PC-9 (cell line): Measurements from ENCODE around the gene NXT1. TPM values are rescaled to one million over a fixed set of nuclear protein-coding genes. Genes with fewer than 3 reads are reported as not detected.

ENCODE experiments used
- BruUV-seq: library from RNA; stranded (reverse); fragments of 400-500 nt; replicated peaks from 2 replicates; lab custom pipeline; 2021; lab: Mats Ljungman, UMichigan
- CTCF ChIA-PET: fragments of 300-600 bp; sonication (Branson Sonifier 250); formaldehyde crosslinking; loops from one replicate; lab custom pipeline; 2022; ENCODE audit warnings: antibody characterized with exemption; lab: Charles Lee
- POLR2A ChIA-PET: fragments of 300-600 bp; sonication (Branson Sonifier 250); formaldehyde crosslinking; loops from one replicate; lab custom pipeline; 2022; ENCODE audit warnings: antibody characterized with exemption; ENCODE audit not compliant: unreplicated experiment; lab: Charles Lee
- DNase-seq, 2 experiments: peaks; one replicate each; pipeline versions ENCODE4 v3.0.0 to v3.0.0-alpha.2; 2015 to 2022; ENCODE audit warnings: mixed read lengths in 1 of 2
- H2AFZ ChIP-seq: fragments of 200-600 bp; sonication (generic); 2 replicates; pipeline ENCODE4 v1.8.1; 2017; ENCODE audit warnings: antibody characterized with exemption
- H3F3A ChIP-seq: fragments of 200-600 bp; sonication (generic); 2 replicates; pipeline ENCODE4 v1.8.1; 2017; ENCODE audit warnings: antibody characterized with exemption, mild to moderate bottlenecking, low read depth; ENCODE audit not compliant: insufficient read depth
- H3K27ac ChIP-seq: fragments of 200-600 bp; sonication (generic); 2 replicates; pipeline ENCODE4 v1.6.1; 2016; ENCODE audit warnings: mixed run types
- H3K27me3 ChIP-seq: fragments of 200-600 bp; sonication (generic); 2 replicates; pipeline ENCODE4 v1.6.1; 2016; ENCODE audit warnings: low read depth, mixed run types; ENCODE audit not compliant: insufficient read depth
- H3K36me3 ChIP-seq: fragments of 200-600 bp; sonication (generic); 2 replicates; pipeline ENCODE4 v1.6.1; 2016; ENCODE audit warnings: low read depth, mixed run types
- H3K4me1 ChIP-seq: fragments of 200-600 bp; sonication (generic); replicated peaks from 2 replicates; pipeline ENCODE4 v1.6.1; 2016; ENCODE audit warnings: mixed run types; ENCODE audit not compliant: insufficient read depth
- H3K4me2 ChIP-seq: fragments of 200-600 bp; sonication (generic); 2 replicates; pipeline ENCODE4 v1.6.1; 2017; ENCODE audit warnings: mixed run types
- H3K4me3 ChIP-seq: fragments of 200-600 bp; sonication (generic); 2 replicates; pipeline ENCODE4 v1.6.1; 2016; ENCODE audit warnings: mixed run types
- H3K79me2 ChIP-seq: fragments of 200-600 bp; sonication (generic); 2 replicates; pipeline ENCODE4 v1.6.1; 2017; ENCODE audit warnings: low read depth, mixed run types
- H3K9me2 ChIP-seq: fragments of 200-600 bp; sonication (generic); 2 replicates; pipeline ENCODE4 v1.8.1; 2017; ENCODE audit warnings: mild to moderate bottlenecking; ENCODE audit not compliant: insufficient read depth
- H3K9me3 ChIP-seq: fragments of 200-600 bp; sonication (generic); 2 replicates; pipeline ENCODE4 v1.8.1; 2016; ENCODE audit warnings: low read depth; ENCODE audit not compliant: insufficient read depth
- H4K20me1 ChIP-seq: fragments of 200-600 bp; sonication (generic); 2 replicates; pipeline ENCODE4 v1.8.1; 2017; ENCODE audit not compliant: insufficient read depth
- EZH2 ChIP-seq: fragments of 200-600 bp; sonication (generic); IDR thresholded peaks from 2 replicates; pipeline ENCODE4 v1.8.0; 2017; ENCODE audit warnings: antibody characterized with exemption, low read depth
- intact Hi-C: fragments of 100-400 bp; cut with micrococcal nuclease; formaldehyde crosslinking; loops from one replicate; pipeline ENCODE4 v1.10.0; 2022; ENCODE audit not compliant: unreplicated experiment
- total RNA-seq: library from RNA; stranded (reverse); gene quantifications from 2 replicates; pipeline ENCODE4 v1.2.3, GENCODE V29; 2021
- TF ChIP-seq, protein P1 (sequence below): fragments of 200-600 bp; sonication (generic); conservative IDR thresholded peaks from 2 replicates; pipeline ENCODE4 v1.6.1; 2017; ENCODE audit warnings: mixed run types, antibody characterized with exemption, mild to moderate bottlenecking, moderate library complexity

The NXT1 gene
- total RNA-seq, 1 experiment from 2014 or later = 29.8 TPM

DNA sequence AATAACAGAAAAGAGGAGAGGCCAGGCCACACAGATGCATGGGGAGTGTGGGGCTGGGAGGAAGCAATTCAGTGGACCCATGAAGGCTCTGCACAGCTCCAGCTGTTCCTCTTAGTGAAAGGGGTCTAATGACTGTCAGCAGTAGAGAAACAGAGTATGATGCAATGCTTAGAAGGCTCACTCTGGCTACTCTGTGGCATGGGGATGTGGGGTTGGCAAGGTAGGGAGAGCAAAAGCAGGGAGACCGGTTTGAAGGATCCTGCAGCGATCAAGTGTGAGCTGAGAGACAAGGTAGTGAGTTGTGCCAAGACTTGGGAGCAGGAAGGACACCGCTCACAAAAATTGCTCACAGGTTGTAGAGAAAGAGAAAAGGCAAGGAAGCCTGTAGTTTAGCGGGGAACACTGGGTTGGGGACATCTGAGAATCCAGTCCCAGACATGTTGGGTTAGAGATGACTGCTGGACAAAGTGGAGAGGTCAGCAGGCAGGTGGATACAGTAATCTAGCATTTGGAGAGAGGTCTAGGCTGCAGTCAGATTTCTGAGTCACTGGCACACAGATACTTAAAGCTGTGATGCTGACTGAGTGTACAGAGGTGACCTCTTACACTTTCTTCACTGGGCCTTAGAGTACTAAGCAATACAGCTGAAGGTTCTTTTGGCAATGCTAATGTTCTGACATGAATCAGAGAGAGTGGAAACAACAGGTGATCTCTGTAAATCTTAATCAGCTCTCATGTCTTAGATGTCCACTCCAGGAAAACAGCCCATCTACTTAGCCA lies 43.6 kb downstream of the NXT1 start:
- H3K9me2 ChIP-seq = no peaks in the 10 kb centered on the region
- no peaks in the 10 kb centered on the region for H3F3A ChIP-seq
- DNase-seq = no peak
- H3K27ac ChIP-seq = no peak overlapping the region
- H3K4me1 ChIP-seq = no peaks in the 10 kb centered on the region
- H3K27me3 ChIP-seq = no peaks in the 10 kb centered on the region
- no peaks in the 10 kb centered on the region for H3K36me3 ChIP-seq
- ChIA-PET CTCF (no interaction called here), POLR2A (no interaction called here)
- H3K79me2 ChIP-seq = no peaks in the 10 kb centered on the region
- H3K4me2 ChIP-seq = no peak overlapping the region
- no peak overlapping the region for H2AFZ ChIP-seq
- no peak for TF ChIP-seq EZH2
- TF ChIP-seq, protein P1, sequence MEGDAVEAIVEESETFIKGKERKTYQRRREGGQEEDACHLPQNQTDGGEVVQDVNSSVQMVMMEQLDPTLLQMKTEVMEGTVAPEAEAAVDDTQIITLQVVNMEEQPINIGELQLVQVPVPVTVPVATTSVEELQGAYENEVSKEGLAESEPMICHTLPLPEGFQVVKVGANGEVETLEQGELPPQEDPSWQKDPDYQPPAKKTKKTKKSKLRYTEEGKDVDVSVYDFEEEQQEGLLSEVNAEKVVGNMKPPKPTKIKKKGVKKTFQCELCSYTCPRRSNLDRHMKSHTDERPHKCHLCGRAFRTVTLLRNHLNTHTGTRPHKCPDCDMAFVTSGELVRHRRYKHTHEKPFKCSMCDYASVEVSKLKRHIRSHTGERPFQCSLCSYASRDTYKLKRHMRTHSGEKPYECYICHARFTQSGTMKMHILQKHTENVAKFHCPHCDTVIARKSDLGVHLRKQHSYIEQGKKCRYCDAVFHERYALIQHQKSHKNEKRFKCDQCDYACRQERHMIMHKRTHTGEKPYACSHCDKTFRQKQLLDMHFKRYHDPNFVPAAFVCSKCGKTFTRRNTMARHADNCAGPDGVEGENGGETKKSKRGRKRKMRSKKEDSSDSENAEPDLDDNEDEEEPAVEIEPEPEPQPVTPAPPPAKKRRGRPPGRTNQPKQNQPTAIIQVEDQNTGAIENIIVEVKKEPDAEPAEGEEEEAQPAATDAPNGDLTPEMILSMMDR = no peak
- H3K9me3 ChIP-seq = no peaks in the 10 kb centered on the region
- intact Hi-C loops = no loop called here
- H3K4me3 ChIP-seq = no peak overlapping the region
- no TSS peak for BruUV-seq
- H4K20me1 ChIP-seq = no peaks in the 10 kb centered on the region; the same call in 1 of the 2 replicates

GRCh38 chr20:23396950-23397627 lies 46.5 kb downstream of the NXT1 start:
- Histone ChIP-seq H3K9me3 (no peaks in the 10 kb centered on the region), H3F3A (no peaks in the 10 kb centered on the region), H3K36me3 (no peaks in the 10 kb centered on the region), H3K9me2 (no peaks in the 10 kb centered on the region), H3K4me2 (no peak overlapping the region), H3K27me3 (no peaks in the 10 kb centered on the region), H3K79me2 (no peaks in the 10 kb centered on the region), H2AFZ (no peak overlapping the region), H3K4me3 (no peak overlapping the region), H3K27ac (no peak overlapping the region), H4K20me1 (no peaks in the 10 kb centered on the region; the same call in none of the 2 replicates), H3K4me1 (no peaks in the 10 kb centered on the region)
- BruUV-seq = no TSS peak
- TF ChIP-seq, protein P1 = no peak
- no peak for TF ChIP-seq EZH2
- DNase-seq = no peak
- POLR2A ChIA-PET = no interaction called here
- intact Hi-C loops = no loop called here
- CTCF ChIA-PET = no interaction called here

DNA sequence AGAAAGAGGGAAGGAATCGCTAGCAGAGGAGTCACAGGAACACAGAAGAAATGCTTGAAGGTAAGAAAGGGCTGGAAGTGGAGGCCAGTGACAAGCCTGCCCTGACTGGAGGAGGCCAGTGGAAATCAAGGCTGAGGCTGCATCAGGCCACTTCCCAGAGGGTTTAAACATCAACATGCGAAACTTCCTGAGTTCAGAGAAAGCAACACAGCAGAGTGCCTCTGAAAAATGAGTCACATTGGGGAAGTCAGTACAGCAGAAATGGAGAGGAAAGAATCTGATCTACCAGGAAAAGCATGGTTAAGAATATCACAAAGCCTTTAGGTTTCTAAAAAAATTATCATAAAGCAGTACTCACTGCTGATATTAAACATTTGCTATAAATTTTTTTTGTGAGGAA lies 47.4 kb downstream of the NXT1 start:
- Histone ChIP-seq H3K27me3 (no peaks in the 10 kb centered on the region), H3F3A (no peaks in the 10 kb centered on the region), H3K79me2 (no peaks in the 10 kb centered on the region), H3K9me2 (no peaks in the 10 kb centered on the region), H3K36me3 (no peaks in the 10 kb centered on the region), H3K9me3 (no peaks in the 10 kb centered on the region), H2AFZ (no peak overlapping the region), H3K4me3 (no peak overlapping the region), H3K27ac (no peak overlapping the region), H3K4me2 (no peak overlapping the region), H3K4me1 (no peaks in the 10 kb centered on the region), H4K20me1 (no peaks in the 10 kb centered on the region; the same call in none of the 2 replicates)
- ChIA-PET POLR2A (interaction anchor here (0.7 kb wide), 1 partner anchor 106 kb away, joined by 4 read pairs; no protein-coding TSS in a partner anchor), CTCF (no interaction called here)
- intact Hi-C loops = no loop called here
- DNase-seq = no peak
- BruUV-seq = no TSS peak
- TF ChIP-seq, protein P1 = no peak
- no peak for TF ChIP-seq EZH2
